Left hindlimb (tissue), 1 donor: ENCODE results near the gene OR51B5.
"Not testable (repeated sequence)": the region's sequence is repeated elsewhere in the genome, so short reads cannot be mapped to it uniquely, and the experiment has no call there.

Source experiments
- DNase-seq: peaks from one replicate; pipeline ENCODE4 v3.0.0-alpha.2; 2018

Gene OR51B5

GRCh38 chr11:5324197-5324596 lies 19.1 kb downstream of the OR51B5 start, which contains the start of gene OR51B2:
Gene OR51B2 (minus strand): TSS chr11:5324297. CDS start chr11:5324297, 0 bp downstream.
- no peak for DNase-seq

- DNase-seq, result no peak
Measured at GRCh38 chr11:5317292-5317691, 26.0 kb downstream of the OR51B5 start.

GRCh38 chr11:5313326-5314023 lies 29.8 kb downstream of the OR51B5 start:
- DNase-seq, result not testable (repeated sequence)

GRCh38 chr11:5310423-5310822 lies 32.9 kb downstream of the OR51B5 start:
- DNase-seq, result no peak

GRCh38 chr11:5307256-5308019 lies 35.9 kb downstream of the OR51B5 start:
- DNase-seq, result no peak

GRCh38 chr11:5304046-5304445 lies 39.3 kb downstream of the OR51B5 start:
- no peak for DNase-seq

- DNase-seq, result no peak
Measured at GRCh38 chr11:5303626-5304025, 39.7 kb downstream of the OR51B5 start.

GRCh38 chr11:5301846-5302245 lies 41.5 kb downstream of the OR51B5 start, which contains the start of gene OR51B4:
Gene OR51B4 (minus strand): TSS chr11:5301946. CDS start chr11:5301946, 0 bp downstream.
- DNase-seq, result no peak

- no peak for DNase-seq
Measured at GRCh38 chr11:5300251-5300650, 43.1 kb downstream of the OR51B5 start.

GRCh38 chr11:5298451-5298850 lies 44.9 kb downstream of the OR51B5 start:
- no peak for DNase-seq

GRCh38 chr11:5297721-5298323 lies 45.5 kb downstream of the OR51B5 start:
- DNase-seq, result no peak

- not testable (repeated sequence) for DNase-seq
Measured at GRCh38 chr11:5294342-5294995, 48.9 kb downstream of the OR51B5 start.

GRCh38 chr11:5293028-5293427 lies 50.3 kb downstream of the OR51B5 start:
- no peak for DNase-seq
